GM10248 (cell line): ENCODE measurements around the gene AK8.

ENCODE experiments used
- CTCF ChIA-PET: fragments of 300-600 bp; sonication (Branson Sonifier 250); formaldehyde crosslinking; extraction: SDS; loops from one replicate; lab custom pipeline; 2021; ENCODE audit warnings: antibody characterized with exemption; lab: Yijun Ruan, JAX
- POLR2A ChIA-PET: fragments of 350-650 bp; sonication (Branson Sonifier 250); formaldehyde crosslinking; extraction: SDS; loops from one replicate; lab custom pipeline; 2020; ENCODE audit warnings: antibody characterized with exemption; lab: Yijun Ruan, JAX
- DNase-seq: peaks from one replicate; pipeline ENCODE4 v3.0.0; 2012; ENCODE audit errors: extremely low spot score
- CTCF ChIP-seq: IDR thresholded peaks from 2 replicates; pipeline ENCODE4 v1.5.1; 2012; ENCODE audit warnings: mild to moderate bottlenecking, low read depth; ENCODE audit errors: extremely low read depth, missing control alignments, control extremely low read depth

AK8 gene

GRCh38 chr9:132731230-132731629 lies 146.9 kb downstream of the AK8 start:
- no peak for TF ChIP-seq CTCF
- DNase-seq, result no peak
- CTCF ChIA-PET, result no interaction called here
- POLR2A ChIA-PET, result no interaction called here

GRCh38 chr9:132730054-132731033 lies 147.7 kb downstream of the AK8 start:
- TF ChIP-seq CTCF, result no peak
- ChIA-PET CTCF (interaction anchor here (1.0 kb wide), 1 partner anchor 10 kb away, joined by 3 read pairs; no protein-coding TSS in a partner anchor), POLR2A (no interaction called here)
- DNase-seq, result no peak

- TF ChIP-seq CTCF, result no peak
- DNase-seq, result no peak
- POLR2A ChIA-PET, result no interaction called here
- CTCF ChIA-PET, result interaction anchor here (1.0 to 1.3 kb wide), 2 partner anchors 9 to 11 kb away, joined by 3 read pairs; no protein-coding TSS in a partner anchor
Measured at GRCh38 chr9:132729235-132729890, 148.7 kb downstream of the AK8 start.

GRCh38 chr9:132728497-132728896 lies 149.6 kb downstream of the AK8 start:
- TF ChIP-seq CTCF, result no peak
- DNase-seq, result no peak
- ChIA-PET POLR2A (no interaction called here), CTCF (interaction anchor here (1.3 kb wide), 1 partner anchor 8 kb away, joined by 3 read pairs; no protein-coding TSS in a partner anchor)

GRCh38 chr9:132728071-132728470 lies 150.0 kb downstream of the AK8 start:
- TF ChIP-seq CTCF, result no peak
- POLR2A ChIA-PET, result no interaction called here
- no peak for DNase-seq
- CTCF ChIA-PET, result interaction anchor here (1.3 kb wide), 1 partner anchor 8 kb away, joined by 3 read pairs; no protein-coding TSS in a partner anchor

GRCh38 chr9:132726576-132727130 lies 151.4 kb downstream of the AK8 start:
- no peak for TF ChIP-seq CTCF
- POLR2A ChIA-PET, result no interaction called here
- CTCF ChIA-PET, result no interaction called here

More at GRCh38 chr9:132726576-132727130, 151.4 kb downstream of the AK8 start:
- DNase-seq, result no peak
